Measurements from ENCODE around the gene CLPSL1.

CLPSL1 gene

DNA sequence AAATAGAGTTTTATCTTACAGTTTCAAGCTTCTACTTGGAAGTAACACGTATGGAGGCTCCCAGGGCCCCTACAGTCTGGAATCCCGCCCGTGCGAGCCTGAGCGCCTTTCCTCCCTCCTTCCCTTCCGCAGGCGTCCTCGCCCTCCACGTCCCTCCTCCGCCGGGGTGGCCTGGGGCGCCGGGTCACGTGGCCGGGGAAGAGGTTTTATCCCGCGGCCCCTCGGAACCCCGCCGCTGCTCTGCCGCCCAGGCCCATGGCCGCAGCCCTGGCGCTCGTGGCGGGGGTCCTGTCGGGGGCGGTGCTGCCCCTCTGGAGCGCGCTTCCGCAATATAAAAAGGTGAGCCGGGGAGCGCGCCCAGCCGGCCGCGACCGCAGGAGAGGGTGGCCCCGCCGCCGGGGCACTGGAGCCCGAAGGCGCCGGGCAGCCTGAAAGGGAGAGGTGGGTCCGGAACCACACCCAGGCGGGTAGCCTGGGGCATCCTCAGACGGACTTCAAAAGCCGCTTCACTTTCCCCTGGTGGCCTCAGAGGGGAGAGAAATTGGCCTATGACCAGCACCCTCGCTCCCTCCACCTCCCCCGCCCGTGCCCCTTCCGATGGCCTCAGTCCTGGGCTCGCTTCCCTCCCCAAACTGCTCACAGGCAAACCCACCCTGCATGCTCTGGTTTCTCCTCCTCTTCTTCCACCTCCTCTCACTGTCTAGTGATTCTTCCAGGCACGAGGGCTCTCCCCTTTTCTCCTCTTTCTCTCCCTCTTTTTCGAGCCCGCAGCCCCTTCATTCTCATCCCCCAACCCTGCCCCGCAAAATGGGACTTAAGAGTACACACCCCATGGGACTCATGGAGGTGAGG, 4.2 kb upstream of the CLPSL1 start, which contains the start of gene CLPSL2:
CLPSL2 (plus strand) TSS at position 235 of the 852 bp plus-strand sequence; CDS start at position 256, 21 bp downstream.
- no peak within 1 kb of the TSS for H3K27ac Mint-ChIP-seq
- H3K4me1 Mint-ChIP-seq: peaks cover 5% of the 10 kb centered on the region
- DNase-seq: no peak

DNA sequence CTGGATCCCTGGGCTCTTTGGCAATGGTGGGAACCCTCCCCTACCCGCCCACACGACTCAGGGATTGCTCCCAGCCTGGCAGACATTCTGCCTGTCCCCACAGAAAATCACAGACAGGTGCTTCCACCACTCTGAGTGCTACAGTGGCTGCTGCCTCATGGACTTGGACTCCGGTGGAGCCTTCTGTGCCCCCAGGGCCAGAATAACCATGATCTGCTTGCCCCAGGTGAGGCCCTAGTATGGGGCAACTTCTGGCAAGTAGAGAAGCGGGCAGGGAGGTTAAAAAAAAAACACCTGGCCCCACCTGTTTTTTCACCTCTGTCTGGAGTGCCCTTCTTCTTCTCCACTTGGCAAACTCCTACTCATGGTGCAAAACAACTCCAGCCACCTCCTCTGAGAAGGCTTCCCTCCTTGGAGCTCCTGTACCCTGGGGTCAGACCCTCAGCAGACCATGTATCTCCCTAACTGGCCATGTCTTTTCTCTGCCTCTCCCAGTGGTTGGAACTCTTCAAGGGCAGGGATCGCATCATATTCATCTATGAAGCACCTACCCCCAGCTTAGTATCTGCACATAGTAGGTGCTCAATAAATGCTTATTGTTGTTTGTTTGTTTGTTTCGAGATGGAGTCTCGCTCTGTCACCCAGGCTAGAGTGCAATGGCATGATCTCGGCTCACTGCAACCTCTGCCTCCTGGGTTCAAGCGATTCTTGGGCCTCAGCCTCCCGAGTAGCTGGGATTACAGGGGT, 3.3 kb upstream of the CLPSL1 start:
- H3K4me3 Mint-ChIP-seq: peak overlapping the region; percentile 22
- H3K36me3 Mint-ChIP-seq: no peaks in the 10 kb centered on the region
- peaks cover 67% of the 10 kb centered on the region for H3K27me3 Mint-ChIP-seq
- peaks cover 5% of the 10 kb centered on the region for H3K4me1 Mint-ChIP-seq
- CTCF ChIA-PET: no interaction called here
- DNase-seq: no peak
- H3K27ac Mint-ChIP-seq: no peak overlapping the region
- no peaks in the 10 kb centered on the region for H3K9me3 Mint-ChIP-seq

More for the DNA sequence above, 4.2 kb upstream of the CLPSL1 start, which contains the start of gene CLPSL2:
- CTCF ChIA-PET: no interaction called here
- H3K36me3 Mint-ChIP-seq: no peaks in the 10 kb centered on the region
- H3K9me3 Mint-ChIP-seq: no peaks in the 10 kb centered on the region
- peak within 1 kb of the TSS; percentile 39 for H3K4me3 Mint-ChIP-seq
- H3K27me3 Mint-ChIP-seq: peaks cover 72% of the 10 kb centered on the region

DNA sequence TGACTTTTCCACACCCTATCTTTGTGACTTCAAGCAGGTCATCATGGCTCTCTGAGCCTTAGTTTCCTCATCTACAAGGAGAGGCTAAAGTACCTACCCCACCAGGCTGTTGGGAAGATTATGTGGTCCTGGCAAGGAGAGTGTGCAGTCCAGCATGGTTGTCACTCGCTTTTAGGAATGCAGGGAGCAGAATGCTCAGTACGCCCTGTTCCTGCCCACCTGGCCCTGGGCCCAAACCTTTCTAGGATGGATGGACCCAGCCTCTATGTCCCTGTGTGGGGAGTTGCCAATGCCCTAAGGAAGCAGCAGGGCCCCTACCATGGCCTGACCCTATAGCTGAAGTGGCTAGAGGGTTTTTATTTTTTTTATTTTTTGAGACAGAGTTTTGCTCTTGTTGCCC, 2.4 kb upstream of the CLPSL1 start:
- CTCF ChIA-PET: interaction anchor here (1.3 kb wide), 1 partner anchor 21 kb away, joined by 4 read pairs; no protein-coding TSS in a partner anchor
- no peaks in the 10 kb centered on the region for H3K9me3 Mint-ChIP-seq
- H3K27ac Mint-ChIP-seq: no peak overlapping the region
- peaks cover 64% of the 10 kb centered on the region for H3K27me3 Mint-ChIP-seq
- peaks cover 5% of the 10 kb centered on the region for H3K4me1 Mint-ChIP-seq
- no peak overlapping the region for H3K4me3 Mint-ChIP-seq
- DNase-seq: no peak
- no peaks in the 10 kb centered on the region for H3K36me3 Mint-ChIP-seq

DNA sequence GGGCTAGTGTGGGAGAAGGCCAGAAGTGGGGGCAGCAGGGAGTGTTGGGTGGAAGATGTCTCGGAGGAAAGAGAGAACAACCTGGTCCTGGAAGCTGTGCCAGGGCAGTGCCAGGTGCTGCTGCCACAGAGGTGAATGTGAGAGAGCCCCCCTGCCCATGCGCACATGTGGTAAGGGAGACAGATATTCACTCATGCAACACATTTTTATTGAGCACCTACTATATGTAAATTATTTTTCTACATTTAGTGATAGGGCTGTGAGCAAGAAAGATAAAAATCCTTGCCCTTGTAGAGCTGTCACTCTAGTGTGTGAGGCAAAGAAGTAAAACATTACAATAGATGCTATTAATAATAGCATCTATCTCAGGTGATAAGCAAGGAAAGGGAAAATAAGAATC, 471 bp downstream of the CLPSL1 start:
- Mint-ChIP-seq H3K4me1 (peaks cover 5% of the 10 kb centered on the region), H3K36me3 (no peaks in the 10 kb centered on the region), H3K27me3 (peaks cover 49% of the 10 kb centered on the region), H3K9me3 (no peaks in the 10 kb centered on the region), H3K4me3 (no peak overlapping the region), H3K27ac (no peak overlapping the region)
- DNase-seq: no peak
- CTCF ChIA-PET: no interaction called here

DNA sequence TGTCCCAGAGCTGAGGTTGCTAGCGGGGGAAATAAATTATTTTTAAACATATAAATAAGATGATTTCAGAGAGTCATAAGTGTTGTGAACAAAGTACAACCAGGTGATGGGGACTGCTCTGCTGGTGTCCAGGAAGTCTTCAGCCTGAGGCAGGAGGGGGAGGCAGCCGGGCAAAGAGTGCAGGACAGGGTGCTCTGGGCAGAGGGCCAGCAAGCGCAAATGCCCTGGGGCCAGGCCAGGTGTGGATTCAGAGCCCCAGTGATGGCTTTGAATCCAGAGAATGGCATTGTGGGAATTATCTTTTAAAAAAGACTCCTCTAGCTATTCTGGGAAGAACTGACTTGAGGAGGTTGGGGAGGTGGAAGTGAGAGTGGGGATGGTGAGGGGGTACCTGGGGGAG, 1.6 kb downstream of the CLPSL1 start:
- CTCF ChIA-PET: no interaction called here
- no peak overlapping the region for H3K4me3 Mint-ChIP-seq
- no peak overlapping the region for H3K27ac Mint-ChIP-seq
- no peak for DNase-seq
- no peaks in the 10 kb centered on the region for H3K9me3 Mint-ChIP-seq
- H3K4me1 Mint-ChIP-seq: peaks cover 2% of the 10 kb centered on the region
- H3K36me3 Mint-ChIP-seq: no peaks in the 10 kb centered on the region
- H3K27me3 Mint-ChIP-seq: peaks cover 49% of the 10 kb centered on the region

DNA sequence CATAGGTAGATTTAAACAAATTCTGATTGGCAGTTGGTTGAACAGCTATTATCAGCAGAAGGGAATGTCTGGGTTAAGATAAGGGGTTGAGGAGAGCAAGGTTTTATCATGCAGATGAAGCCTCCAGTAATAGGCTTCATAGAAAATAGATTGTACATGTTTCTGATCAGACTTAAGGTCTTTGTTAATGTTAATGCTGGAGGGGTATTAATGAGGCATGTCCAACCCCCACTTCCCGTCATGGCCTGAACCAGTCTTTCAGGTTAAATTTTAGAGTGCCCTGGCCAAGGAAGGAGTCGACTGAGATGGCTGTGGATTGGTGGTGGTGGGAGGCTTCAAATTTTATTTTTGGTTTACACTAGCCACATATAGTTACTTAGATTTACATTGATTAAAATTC, 3.4 kb downstream of the CLPSL1 start:
- H3K27me3 Mint-ChIP-seq: peaks cover 52% of the 10 kb centered on the region
- no peaks in the 10 kb centered on the region for H3K9me3 Mint-ChIP-seq
- CTCF ChIA-PET: no interaction called here
- no peak overlapping the region for H3K4me3 Mint-ChIP-seq
- no peaks in the 10 kb centered on the region for H3K4me1 Mint-ChIP-seq
- H3K27ac Mint-ChIP-seq: no peak overlapping the region
- no peaks in the 10 kb centered on the region for H3K36me3 Mint-ChIP-seq
- DNase-seq: no peak

DNA sequence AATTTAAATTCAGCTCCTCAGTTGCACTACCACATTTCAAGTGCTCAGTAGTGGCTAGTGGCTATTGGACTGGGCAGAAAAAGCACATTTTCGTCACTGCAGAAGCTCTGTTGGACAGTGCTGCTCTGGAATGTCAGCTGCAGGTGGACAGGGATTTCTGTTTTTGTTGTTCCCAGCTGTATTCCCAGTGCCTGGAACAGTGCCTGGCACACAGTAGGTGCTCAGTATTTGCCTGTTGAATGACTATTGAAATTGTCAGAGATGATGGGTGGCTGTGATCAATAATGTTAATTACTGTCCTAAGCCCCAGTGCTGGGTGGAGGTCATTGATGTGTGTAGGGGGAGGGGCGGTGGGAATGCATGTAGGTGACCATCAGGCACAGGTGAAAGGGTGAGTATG, 5.5 kb downstream of the CLPSL1 start:
- H3K27me3 Mint-ChIP-seq: peaks cover 49% of the 10 kb centered on the region

DNA sequence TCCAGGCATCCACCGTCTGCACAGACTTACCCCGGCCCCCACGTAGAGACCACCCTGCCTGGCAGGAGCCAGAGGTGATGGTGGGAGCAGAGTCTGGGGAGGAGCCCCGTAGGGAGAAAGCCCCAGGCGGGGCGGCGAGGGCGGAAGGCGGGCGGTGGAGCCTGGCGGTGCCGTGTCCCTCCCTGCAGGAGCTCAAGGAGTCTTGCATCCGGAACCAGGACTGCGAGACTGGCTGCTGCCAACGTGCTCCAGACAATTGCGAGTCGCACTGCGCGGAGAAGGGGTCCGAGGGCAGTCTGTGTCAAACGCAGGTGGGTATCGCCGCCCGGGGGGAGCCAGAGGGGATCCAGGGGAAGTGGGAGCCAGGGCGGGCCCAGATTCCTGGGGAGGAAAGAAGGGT, 6.0 kb downstream of the CLPSL1 start:
- no peak for DNase-seq
- no peaks in the 10 kb centered on the region for H3K9me3 Mint-ChIP-seq
- peaks cover 49% of the 10 kb centered on the region for H3K27me3 Mint-ChIP-seq
- H3K36me3 Mint-ChIP-seq: no peaks in the 10 kb centered on the region
- H3K4me1 Mint-ChIP-seq: no peaks in the 10 kb centered on the region
- H3K27ac Mint-ChIP-seq: no peak overlapping the region
- CTCF ChIA-PET: no interaction called here
- H3K4me3 Mint-ChIP-seq: no peak overlapping the region

More for the DNA sequence above, 5.5 kb downstream of the CLPSL1 start:
- no peak overlapping the region for H3K27ac Mint-ChIP-seq
- CTCF ChIA-PET: no interaction called here
- no peaks in the 10 kb centered on the region for H3K4me1 Mint-ChIP-seq
- H3K9me3 Mint-ChIP-seq: no peaks in the 10 kb centered on the region
- H3K4me3 Mint-ChIP-seq: no peak overlapping the region
- H3K36me3 Mint-ChIP-seq: no peaks in the 10 kb centered on the region
- no peak for DNase-seq

DNA sequence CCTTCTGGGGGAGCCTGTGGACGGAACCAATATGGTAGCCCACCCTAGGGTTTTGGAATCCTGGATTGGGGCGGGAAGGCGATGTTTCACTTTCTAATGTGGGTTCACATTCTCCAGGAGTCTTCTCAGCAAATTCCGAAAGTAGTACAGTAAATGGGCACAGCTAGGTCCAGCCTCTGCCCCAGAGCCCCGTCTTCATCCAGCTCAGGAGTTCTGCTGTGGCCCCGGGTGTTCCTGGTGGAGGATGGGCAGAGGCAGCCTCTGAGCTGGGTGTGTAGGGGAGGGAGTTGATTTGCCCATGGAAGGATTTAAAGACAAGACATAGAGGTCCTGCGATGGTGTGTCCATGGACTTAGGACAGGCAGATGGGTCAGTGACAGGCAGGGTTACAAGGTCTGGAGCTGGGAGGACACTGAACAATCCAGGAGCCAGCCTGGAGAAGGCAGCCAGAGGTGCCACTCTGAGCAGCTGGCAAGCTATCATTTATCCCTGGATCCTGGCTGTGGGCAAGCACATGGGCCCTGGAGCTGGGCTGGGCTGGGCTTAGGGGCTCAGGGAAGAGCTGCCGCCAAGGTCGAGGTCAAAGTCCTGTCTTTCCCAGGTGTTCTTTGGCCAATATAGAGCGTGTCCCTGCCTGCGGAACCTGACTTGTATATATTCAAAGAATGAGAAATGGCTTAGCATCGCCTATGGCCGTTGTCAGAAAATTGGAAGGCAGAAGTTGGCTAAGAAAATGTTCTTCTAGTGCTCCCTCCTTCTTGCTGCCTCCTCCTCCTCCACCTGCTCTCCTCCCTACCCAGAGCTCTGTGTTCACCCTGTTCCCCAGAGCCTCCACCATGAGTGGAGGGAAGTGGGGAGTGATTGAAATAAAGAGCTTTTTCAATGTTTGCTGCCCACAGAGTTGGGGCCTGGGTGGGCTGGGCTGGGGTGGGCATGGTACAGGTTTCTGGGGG, 6.7 kb downstream of the CLPSL1 start:
- Mint-ChIP-seq H3K27me3 (peaks cover 49% of the 10 kb centered on the region), H3K4me1 (no peaks in the 10 kb centered on the region), H3K9me3 (no peaks in the 10 kb centered on the region), H3K4me3 (no peak overlapping the region), H3K36me3 (no peaks in the 10 kb centered on the region), H3K27ac (no peak overlapping the region)
- DNase-seq: no peak
- CTCF ChIA-PET: no interaction called here

DNA sequence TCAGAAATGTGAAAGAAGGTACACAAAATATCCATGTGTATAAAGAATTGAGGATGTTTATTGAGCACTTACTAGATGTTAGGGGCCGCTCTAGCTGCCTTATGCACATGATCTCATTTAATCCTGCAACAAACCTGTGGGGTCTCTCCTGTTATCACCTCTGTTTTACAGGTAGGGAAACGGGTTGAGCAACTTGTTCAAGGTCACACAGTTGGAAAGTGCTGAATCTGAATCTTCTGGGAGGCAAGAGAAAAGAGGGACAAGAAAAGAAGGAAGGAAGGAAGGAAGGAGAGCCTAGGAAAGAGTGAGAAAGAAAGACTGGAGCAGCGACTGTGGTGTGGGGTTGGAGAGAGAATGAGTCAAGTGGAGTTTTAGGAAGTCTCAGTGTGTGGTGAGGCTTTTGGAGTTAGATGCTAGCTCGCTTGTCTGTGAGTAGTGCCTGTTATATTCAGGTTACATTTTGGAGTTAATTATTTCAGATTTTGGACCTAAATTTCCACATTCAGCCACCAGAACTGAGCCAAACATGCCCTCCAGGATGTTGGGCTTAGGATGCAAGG, 7.7 kb downstream of the CLPSL1 start:
- no peak for DNase-seq
- no peak overlapping the region for H3K4me3 Mint-ChIP-seq
- no peaks in the 10 kb centered on the region for H3K9me3 Mint-ChIP-seq
- H3K27ac Mint-ChIP-seq: no peak overlapping the region
- CTCF ChIA-PET: no interaction called here
- H3K27me3 Mint-ChIP-seq: peaks cover 49% of the 10 kb centered on the region
- no peaks in the 10 kb centered on the region for H3K36me3 Mint-ChIP-seq
- H3K4me1 Mint-ChIP-seq: no peaks in the 10 kb centered on the region

DNA sequence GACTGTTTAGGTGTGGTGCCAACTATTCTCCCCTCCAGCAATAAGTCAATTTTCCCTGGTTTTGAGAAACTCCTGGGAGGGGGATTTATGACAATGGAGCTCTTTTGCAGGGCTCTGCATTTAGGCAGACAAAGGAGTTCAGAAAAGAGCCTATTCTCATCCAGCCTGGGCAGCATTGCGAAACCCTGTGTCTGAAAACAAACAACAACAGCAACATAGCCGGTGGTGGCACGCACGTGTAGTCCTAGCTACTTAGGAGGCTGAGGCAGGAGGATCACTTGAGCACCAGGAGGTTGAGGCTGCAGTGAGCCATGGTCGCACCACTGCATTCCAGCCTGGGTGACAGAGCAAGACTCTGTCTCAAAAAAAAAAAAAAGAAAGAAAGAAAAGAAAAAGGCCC, 9.9 kb downstream of the CLPSL1 start:
- Mint-ChIP-seq H3K9me3 (no peaks in the 10 kb centered on the region), H3K4me1 (no peaks in the 10 kb centered on the region), H3K27ac (no peak overlapping the region), H3K36me3 (no peaks in the 10 kb centered on the region), H3K27me3 (peaks cover 53% of the 10 kb centered on the region), H3K4me3 (no peak overlapping the region)
- no peak for DNase-seq
- CTCF ChIA-PET: no interaction called here

DNA sequence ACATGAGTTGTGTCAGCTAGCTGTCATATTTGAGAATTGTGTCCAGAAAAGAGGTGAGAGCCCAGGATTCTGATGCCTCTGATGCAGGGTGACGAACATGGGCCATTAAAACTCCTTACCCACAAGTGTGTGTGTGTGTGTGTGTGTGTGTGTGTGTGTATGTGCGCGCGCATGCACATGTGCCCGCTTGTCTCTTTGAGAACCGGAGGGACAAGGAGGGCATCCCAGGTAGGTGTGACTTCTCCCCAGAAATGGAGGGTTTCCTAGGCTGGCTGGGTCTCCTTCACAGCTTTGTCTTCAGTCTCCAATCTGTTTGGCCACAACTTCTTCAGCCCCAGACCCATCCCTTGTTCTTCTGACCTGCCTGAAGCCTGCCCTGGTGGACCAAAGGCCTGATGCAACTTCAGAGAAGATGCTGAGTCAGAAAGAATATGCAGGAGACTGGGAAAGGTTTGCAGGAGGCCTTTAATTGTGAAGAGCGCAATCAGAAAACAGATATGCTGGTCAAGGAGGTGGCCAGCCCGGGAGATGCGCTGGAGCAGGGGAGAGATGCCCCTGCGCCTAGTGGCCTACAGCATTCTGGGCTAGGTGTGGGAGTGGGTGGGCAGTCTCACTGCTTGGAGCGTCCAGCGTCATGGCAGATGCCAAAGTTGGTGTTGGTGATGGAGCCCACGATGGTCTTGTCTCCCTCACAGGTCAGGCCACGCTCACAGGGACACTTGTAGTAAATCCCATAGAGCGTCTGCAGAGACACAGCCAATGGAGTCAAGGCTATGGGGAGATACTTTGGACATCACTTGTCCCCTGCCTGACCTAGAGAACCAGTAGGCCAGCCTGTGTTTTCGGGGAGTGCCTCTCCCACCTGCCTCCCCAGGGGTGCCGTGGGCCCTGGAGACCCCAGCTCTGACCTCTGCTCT, 14.0 kb downstream of the CLPSL1 start:
- Mint-ChIP-seq H3K36me3 (no peaks in the 10 kb centered on the region), H3K27ac (no peak overlapping the region), H3K4me1 (no peaks in the 10 kb centered on the region), H3K9me3 (no peaks in the 10 kb centered on the region), H3K27me3 (peaks cover 29% of the 10 kb centered on the region), H3K4me3 (no peak overlapping the region)
- CTCF ChIA-PET: interaction anchor here (0.7 to 0.9 kb wide), 2 partner anchors 300 to 539 kb away, joined by 3 read pairs; no protein-coding TSS in a partner anchor
- no peak for DNase-seq

DNA sequence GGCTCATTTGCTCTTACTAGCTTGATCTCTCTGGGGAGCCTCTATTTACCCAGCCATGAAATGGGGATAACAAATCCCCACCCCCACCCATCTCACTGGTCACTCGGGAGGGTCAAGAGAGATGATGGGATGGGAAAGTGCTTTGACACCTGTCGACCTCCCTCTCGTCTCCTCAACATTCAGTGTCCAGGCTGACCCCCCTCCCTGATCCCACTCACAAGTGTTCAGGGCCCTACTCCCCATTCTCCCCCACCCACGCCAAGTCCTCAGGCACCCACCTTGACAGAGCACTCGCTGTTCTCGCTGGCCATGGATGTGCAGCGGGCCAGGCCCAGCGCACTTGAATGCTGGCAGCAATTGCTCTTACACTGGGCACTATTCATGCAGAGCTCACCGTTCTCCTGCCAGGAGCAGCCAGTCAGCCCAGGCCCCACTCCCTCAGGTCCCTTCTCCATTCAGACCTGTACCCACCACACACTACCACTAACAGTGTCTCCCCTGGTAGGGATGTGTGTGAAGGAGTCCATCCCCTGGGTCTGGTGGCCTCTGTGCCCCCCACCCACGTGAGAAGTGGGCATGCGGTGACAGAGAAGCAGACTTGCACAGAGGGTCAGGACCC, 14.7 kb downstream of the CLPSL1 start:
- no peaks in the 10 kb centered on the region for H3K9me3 Mint-ChIP-seq
- DNase-seq: no peak
- CTCF ChIA-PET: no interaction called here
- H3K4me3 Mint-ChIP-seq: no peak overlapping the region
- H3K27ac Mint-ChIP-seq: no peak overlapping the region
- peaks cover 27% of the 10 kb centered on the region for H3K27me3 Mint-ChIP-seq
- H3K4me1 Mint-ChIP-seq: no peaks in the 10 kb centered on the region
- no peaks in the 10 kb centered on the region for H3K36me3 Mint-ChIP-seq

All from activated naive CD4-positive, alpha-beta T cell treated with anti-CD3 and anti-CD28 coated beads, Interleukin-2, amount 10 ng/mL, durations not matched to agents 7 days and 5 days (primary cell).